Large intestine (tissue), 3 donors: ENCODE data around the gene SLC18A3. TPM values are rescaled to one million over a fixed set of nuclear protein-coding genes. Genes with fewer than 3 reads are reported as not detected.

Source experiments
- DNase-seq, 2 donors: peaks; one replicate each; pipeline versions ENCODE4 v3.0.0 to v3.0.0-alpha.2; 2013
- H3K27ac ChIP-seq: one replicate; pipeline ENCODE4 v1.5.1; 2013; ENCODE audit warnings: low read length
- H3K27me3 ChIP-seq: 2 replicates; pipeline ENCODE4 v1.6.1; 2013; ENCODE audit warnings: low read length; ENCODE audit not compliant: control insufficient read depth, insufficient read depth
- H3K36me3 ChIP-seq: 2 replicates; pipeline ENCODE4 v1.6.1; 2013; ENCODE audit warnings: low read length; ENCODE audit not compliant: control insufficient read depth, insufficient read depth
- H3K4me1 ChIP-seq: one replicate; pipeline ENCODE4 v1.6.1; 2013; ENCODE audit warnings: low read length; ENCODE audit not compliant: control insufficient read depth, insufficient read depth
- H3K4me3 ChIP-seq: one replicate; pipeline ENCODE4 v1.5.1; 2013; ENCODE audit warnings: low read length
- H3K9me3 ChIP-seq: one replicate; pipeline ENCODE4 v1.6.1; 2013; ENCODE audit warnings: mild to moderate bottlenecking, low read depth, low read length, moderate library complexity; ENCODE audit not compliant: control insufficient read depth
- WGBS: methylation state at CpG from one replicate; pipeline ENCODE4 v1.1.5; 2013; ENCODE audit warnings: low lambda C conversion rate; ENCODE audit not compliant: insufficient coverage; 5-methylcytosine and 5-hydroxymethylcytosine counted together
- polyA plus RNA-seq: library from polyadenylated mRNA; unstranded; fragments of 120-200 nt; gene quantifications from one replicate; pipeline ENCODE4 v1.2.1, GENCODE V29; 2013

Gene SLC18A3
- polyA plus RNA-seq, 1 donor = 3.5 TPM

- H3K9me3 ChIP-seq = no peaks in the 10 kb centered on the region
- H3K36me3 ChIP-seq = no peaks in the 10 kb centered on the region
- no peak for DNase-seq
- 80% methylated on average over 1 of the region's 7 CpGs for WGBS
- H3K4me1 ChIP-seq = no peaks in the 10 kb centered on the region
- peaks cover 81% of the 10 kb centered on the region for H3K27me3 ChIP-seq
- no peak overlapping the region for H3K27ac ChIP-seq
- no peak overlapping the region for H3K4me3 ChIP-seq
These were observed 7.3 kb downstream of the SLC18A3 start for GRCh38 chr10:49617121-49618020.

DNA sequence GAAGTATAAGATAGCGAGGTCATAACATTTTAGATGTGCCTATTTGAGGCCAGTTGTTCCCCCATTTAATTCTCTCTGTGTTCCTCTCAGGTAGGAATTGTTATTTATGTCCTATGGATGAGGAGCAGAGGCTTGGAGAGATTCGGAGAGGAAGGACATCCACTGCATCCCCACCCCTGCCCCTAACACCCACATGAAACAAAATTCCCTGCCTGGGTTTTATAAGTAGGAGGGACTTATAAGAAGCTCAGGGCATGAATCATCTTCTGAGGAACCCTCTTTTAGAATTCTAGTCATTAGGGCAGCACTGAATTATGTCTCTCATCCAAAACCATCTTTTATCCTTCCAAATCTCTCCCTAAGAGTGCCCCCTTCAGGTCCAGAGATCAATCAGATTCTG is 8.7 kb downstream of the SLC18A3 start:
- Histone ChIP-seq H3K27ac (no peak overlapping the region), H3K27me3 (peaks cover 69% of the 10 kb centered on the region), H3K4me1 (no peaks in the 10 kb centered on the region), H3K4me3 (no peak overlapping the region), H3K9me3 (no peaks in the 10 kb centered on the region), H3K36me3 (no peaks in the 10 kb centered on the region)
- WGBS = no CpG with 5 or more reads among the region's 2 CpGs
- DNase-seq = no peak

DNA sequence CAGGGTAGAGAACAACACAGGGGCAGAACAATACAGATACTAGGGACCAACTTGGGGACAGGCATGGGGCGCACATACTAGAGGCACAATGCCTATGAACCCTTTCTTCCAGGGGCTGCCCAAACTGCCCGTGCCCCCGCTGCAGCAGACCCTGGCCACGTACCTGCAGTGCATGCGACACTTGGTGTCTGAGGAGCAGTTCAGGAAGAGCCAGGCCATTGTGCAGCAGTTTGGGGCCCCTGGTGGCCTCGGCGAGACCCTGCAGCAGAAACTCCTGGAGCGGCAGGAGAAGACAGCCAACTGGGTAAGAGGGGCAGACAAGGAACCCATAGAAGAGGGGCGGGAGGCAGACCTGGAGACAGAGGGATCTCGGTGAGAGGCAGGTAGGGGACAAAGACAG is 9.5 kb downstream of the SLC18A3 start:
- H3K27me3 ChIP-seq = peaks cover 61% of the 10 kb centered on the region
- H3K4me3 ChIP-seq = no peak overlapping the region
- H3K4me1 ChIP-seq = no peaks in the 10 kb centered on the region
- no peaks in the 10 kb centered on the region for H3K9me3 ChIP-seq
- WGBS = 40% methylated on average over 1 of the region's 10 CpGs
- no peaks in the 10 kb centered on the region for H3K36me3 ChIP-seq
- DNase-seq = no peak
- H3K27ac ChIP-seq = no peak overlapping the region

GRCh38 chr10:49620286-49620810 is 10.2 kb downstream of the SLC18A3 start:
- Histone ChIP-seq H3K27ac (no peak overlapping the region), H3K4me3 (no peak overlapping the region), H3K27me3 (peaks cover 56% of the 10 kb centered on the region), H3K36me3 (no peaks in the 10 kb centered on the region), H3K9me3 (no peaks in the 10 kb centered on the region), H3K4me1 (no peaks in the 10 kb centered on the region)
- no CpG with 5 or more reads among the region's 12 CpGs for WGBS
- no peak for DNase-seq

DNA sequence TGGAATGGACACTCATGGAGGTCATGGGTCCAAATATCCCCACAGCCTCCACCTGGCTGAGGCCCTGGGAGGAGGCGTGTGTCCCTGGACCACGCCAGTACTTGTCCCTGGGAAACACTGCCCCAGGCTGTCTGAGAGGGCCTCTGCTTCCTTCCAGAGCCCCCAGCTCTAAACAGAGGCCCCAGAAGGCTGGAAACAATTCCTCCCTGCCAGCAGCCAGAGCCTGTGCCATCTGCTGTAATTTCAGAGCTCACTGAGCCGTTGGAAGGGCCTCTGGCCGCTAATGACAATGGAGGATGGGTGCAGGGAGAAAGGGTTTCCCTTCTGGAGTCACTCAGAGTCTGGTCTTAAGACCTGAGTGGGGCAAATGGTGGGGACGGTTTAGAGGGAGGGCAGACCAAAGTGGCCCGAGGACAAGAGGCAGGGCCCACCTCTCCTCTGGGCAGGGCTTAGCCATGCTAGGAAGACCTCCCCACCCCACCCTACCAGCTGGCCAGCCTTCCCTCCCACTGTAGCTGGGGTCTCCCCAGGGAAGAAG is 10.8 kb downstream of the SLC18A3 start:
- DNase-seq = no peak
- Histone ChIP-seq H3K36me3 (no peaks in the 10 kb centered on the region), H3K9me3 (no peaks in the 10 kb centered on the region), H3K4me3 (no peak overlapping the region), H3K27ac (no peak overlapping the region), H3K4me1 (no peaks in the 10 kb centered on the region), H3K27me3 (peaks cover 51% of the 10 kb centered on the region)
- WGBS = no CpG with 5 or more reads among the region's 6 CpGs

DNA sequence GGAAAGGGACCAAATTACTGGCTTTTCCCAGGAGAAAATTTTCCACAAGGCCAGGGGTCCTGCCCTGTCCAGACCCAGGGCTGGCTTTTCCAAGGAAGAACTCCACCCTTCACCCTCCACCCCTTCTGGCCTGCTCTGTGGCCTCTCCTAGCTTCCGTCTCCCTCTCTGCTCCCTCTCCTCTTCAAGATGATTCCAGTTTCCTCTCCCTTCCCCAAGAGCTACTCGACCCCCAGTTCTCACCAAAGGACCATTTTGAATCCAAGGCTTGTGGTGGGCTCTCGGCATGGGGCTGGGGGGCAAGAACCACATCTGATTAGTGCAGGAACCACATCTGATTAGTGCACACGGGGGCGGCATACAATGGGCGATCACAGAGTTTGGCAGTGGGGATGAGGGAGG is 11.5 kb downstream of the SLC18A3 start:
- no peaks in the 10 kb centered on the region for H3K4me1 ChIP-seq
- H3K4me3 ChIP-seq = no peak overlapping the region
- no peaks in the 10 kb centered on the region for H3K36me3 ChIP-seq
- no peak overlapping the region for H3K27ac ChIP-seq
- H3K9me3 ChIP-seq = no peaks in the 10 kb centered on the region
- H3K27me3 ChIP-seq = peaks cover 44% of the 10 kb centered on the region
- no CpG with 5 or more reads among the region's 6 CpGs for WGBS
- no peak for DNase-seq

- H3K27me3 ChIP-seq = peaks cover 34% of the 10 kb centered on the region
- WGBS = 81% methylated on average over 2 of the region's 11 CpGs
These were observed 12.6 kb downstream of the SLC18A3 start for GRCh38 chr10:49622426-49623425.

DNA sequence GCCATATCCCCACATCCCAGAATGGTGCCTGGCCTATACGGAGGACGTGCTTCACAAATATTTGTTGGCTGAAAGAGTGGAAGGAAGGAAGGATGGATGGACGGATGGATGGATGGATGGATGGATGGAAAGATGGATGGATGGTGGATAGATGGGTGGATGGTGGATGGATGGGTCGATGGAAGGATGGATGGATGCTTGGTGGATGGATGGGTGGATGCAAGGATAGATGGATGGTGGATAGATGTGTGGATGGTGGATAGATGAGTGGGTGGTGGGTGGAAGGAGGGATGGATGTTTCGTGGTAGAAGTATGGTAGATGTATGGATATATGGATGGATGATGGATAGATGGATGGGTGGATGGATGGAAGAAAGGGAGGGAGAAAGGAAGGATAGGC is 14.5 kb downstream of the SLC18A3 start:
- DNase-seq = no peak
- Histone ChIP-seq H3K9me3 (no peaks in the 10 kb centered on the region), H3K4me1 (no peaks in the 10 kb centered on the region), H3K27me3 (peaks cover 15% of the 10 kb centered on the region), H3K4me3 (no peak overlapping the region), H3K36me3 (no peaks in the 10 kb centered on the region), H3K27ac (no peak overlapping the region)
- 94% methylated on average over 3 of the region's 5 CpGs for WGBS

More at GRCh38 chr10:49622426-49623425, 12.6 kb downstream of the SLC18A3 start:
- Histone ChIP-seq H3K4me1 (no peaks in the 10 kb centered on the region), H3K36me3 (no peaks in the 10 kb centered on the region), H3K9me3 (no peaks in the 10 kb centered on the region), H3K4me3 (no peak overlapping the region), H3K27ac (no peak overlapping the region)
- no peak for DNase-seq

- H3K27ac ChIP-seq = no peak overlapping the region
- no peak for DNase-seq
- no peaks in the 10 kb centered on the region for H3K4me1 ChIP-seq
- H3K4me3 ChIP-seq = no peak overlapping the region
- peaks cover 9% of the 10 kb centered on the region for H3K27me3 ChIP-seq
- H3K36me3 ChIP-seq = no peaks in the 10 kb centered on the region
- H3K9me3 ChIP-seq = no peaks in the 10 kb centered on the region
- WGBS = no CpG with 5 or more reads among the region's 10 CpGs
These were observed 15.3 kb downstream of the SLC18A3 start for GRCh38 chr10:49625411-49625810.

DNA sequence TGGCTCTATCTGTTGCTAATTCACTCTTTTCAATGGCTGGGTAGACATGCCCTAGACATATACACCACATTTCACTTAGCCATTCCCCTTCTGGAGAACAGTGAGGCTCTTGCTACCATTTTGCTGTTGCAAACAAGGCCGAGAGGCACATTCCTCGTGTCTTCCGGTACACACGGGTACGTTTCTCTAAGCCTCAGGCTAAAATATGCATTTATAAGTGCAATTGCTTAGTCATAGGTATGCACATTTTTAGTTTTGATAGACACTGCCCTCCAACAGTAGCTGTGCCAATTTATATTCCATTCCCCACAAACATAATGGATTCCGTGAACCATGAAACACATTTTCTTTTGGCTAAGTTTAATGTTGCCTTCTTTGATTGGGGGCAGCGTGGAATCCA is 16.9 kb downstream of the SLC18A3 start:
- no peaks in the 10 kb centered on the region for H3K4me1 ChIP-seq
- no peak overlapping the region for H3K27ac ChIP-seq
- WGBS = 60% methylated on average over 1 of the region's 7 CpGs
- H3K9me3 ChIP-seq = no peaks in the 10 kb centered on the region
- DNase-seq = no peak
- no peak overlapping the region for H3K4me3 ChIP-seq
- H3K27me3 ChIP-seq = peaks cover 7% of the 10 kb centered on the region
- no peaks in the 10 kb centered on the region for H3K36me3 ChIP-seq
